GM18526 (cell line): ENCODE measurements around the gene ZNF687.

Source experiments
- POLR2A ChIP-seq: IDR thresholded peaks from 3 replicates; pipeline ENCODE4 v1.6.1; 2011; ENCODE audit not compliant: insufficient read length; ENCODE audit errors: extremely low read depth

The ZNF687 gene

GRCh38 chr1:151281969-151282882 is at the start of gene ZNF687:
Gene ZNF687 (plus strand): TSS chr1:151282299. CDS start chr1:151286292, 3,993 bp downstream.
- peak; percentile 51 for TF ChIP-seq POLR2A

DNA sequence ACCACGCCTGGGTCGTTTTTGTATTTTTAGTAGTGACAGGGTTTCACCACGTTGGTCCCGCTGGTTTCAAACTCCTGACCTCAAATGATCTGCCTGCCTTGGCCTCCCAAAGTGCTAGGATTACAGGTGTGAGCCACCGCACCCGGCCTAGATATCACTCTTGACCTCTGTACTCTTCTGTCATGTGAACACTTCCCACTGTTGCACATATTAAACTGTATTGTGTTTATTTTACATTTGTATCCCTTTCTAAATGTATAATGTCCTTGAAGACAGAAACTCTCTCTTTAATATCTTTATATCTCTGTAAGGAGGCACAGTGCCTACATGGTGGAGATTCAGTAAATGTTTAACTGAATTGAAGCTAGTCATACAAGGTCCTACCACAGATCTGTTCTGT is 46.9 kb upstream of the ZNF687 start:
- TF ChIP-seq POLR2A = no peak

DNA sequence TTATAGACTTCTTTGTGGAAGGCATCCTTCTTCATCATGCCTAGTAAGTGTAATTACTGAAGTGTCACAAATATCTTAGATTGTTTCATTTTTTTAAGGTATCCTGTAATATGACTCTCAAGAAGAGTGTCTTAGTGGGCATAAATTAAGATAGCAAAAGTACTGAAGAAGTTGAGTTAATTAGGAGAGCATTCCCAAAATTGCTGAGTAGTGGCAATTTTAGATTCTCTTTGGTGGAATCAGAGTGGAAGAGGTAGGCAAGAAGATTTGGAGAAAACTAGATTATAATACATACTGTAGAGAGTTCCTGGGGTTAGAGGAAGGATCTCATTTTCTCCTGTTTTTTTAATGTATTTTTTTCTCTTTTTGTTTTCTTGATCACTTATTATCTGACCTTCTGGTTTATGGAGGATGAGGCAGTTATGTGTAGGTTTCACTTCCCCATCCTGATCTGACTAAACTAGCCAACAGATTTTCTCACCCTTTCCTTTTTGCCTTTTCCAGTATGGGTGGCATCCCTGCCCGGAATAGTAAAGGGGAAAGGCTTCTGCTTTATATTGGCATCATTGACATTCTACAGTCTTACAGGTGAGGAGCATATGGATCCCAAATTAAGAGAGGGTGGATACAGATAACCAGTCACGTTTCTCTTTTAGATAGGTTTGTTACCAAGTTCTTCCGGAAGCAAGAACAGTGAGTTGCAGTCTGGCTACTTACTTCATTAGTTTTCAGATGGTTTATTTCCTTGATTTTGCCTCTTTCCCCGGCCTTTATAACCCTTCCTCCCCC is 44.2 kb upstream of the ZNF687 start:
- no peak for TF ChIP-seq POLR2A

DNA sequence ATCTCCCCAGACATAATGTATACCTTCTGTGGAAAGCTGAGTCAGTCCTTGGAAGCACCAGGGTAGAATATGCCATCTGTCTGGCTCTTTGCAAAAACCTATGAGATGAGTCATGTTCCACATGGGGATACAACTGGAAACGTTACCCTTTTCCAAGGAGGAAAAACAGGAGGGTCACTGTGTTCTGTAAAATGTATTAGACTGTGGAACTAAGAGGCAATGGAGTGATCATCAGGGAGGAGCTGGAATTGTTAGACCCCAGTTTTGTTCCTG is 43.7 kb upstream of the ZNF687 start:
- TF ChIP-seq POLR2A = no peak

GRCh38 chr1:151242442-151242841 is 39.7 kb upstream of the ZNF687 start:
- TF ChIP-seq POLR2A = no peak

DNA sequence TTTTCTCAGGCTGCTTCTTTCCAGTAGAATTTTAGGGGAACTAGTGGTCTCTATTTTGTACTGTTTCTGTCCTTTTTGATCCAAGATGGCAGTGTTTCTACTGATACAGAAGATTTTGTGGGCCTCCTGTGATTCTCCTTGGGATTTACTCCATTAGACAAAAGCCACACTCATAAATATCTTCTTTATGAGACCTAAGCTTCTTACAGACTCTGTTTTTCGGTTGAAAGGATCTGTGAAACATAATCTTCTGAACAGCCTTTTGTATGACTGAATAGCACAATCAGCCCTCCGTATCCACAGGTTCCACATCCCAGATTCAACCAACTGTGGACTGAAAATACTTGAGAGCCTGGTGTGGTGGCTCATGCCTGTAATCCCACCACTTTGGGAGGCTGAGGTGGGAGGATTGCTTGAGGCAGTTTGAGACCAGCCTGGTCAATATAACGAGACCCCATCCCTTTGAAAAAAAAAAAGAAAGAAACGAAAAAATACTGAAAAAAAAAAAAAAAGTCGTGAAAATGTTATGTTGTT is 38.3 kb upstream of the ZNF687 start:
- TF ChIP-seq POLR2A = no peak

DNA sequence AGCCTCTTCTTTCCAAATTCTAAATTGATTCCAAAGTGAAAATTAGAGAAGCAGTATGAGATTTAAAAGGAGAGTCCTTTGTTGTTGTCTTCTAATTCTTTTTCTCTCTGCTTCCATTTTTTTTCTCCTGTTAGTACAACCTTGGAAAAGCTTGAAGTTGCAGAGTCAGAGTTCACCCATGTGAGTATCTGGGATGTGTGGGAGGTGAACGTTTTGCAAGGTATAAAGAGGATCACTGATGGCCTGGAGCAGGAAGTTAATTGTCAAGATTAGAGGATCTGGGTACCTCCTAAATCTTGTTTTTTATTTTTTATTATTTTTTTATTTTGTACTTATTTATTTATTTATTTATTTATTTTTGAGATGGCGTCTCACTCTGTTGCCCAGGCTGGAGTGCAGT is 35.3 kb upstream of the ZNF687 start:
- no peak for TF ChIP-seq POLR2A

- no peak for TF ChIP-seq POLR2A
These were observed 30.2 kb upstream of the ZNF687 start for GRCh38 chr1:151251656-151252470.

DNA sequence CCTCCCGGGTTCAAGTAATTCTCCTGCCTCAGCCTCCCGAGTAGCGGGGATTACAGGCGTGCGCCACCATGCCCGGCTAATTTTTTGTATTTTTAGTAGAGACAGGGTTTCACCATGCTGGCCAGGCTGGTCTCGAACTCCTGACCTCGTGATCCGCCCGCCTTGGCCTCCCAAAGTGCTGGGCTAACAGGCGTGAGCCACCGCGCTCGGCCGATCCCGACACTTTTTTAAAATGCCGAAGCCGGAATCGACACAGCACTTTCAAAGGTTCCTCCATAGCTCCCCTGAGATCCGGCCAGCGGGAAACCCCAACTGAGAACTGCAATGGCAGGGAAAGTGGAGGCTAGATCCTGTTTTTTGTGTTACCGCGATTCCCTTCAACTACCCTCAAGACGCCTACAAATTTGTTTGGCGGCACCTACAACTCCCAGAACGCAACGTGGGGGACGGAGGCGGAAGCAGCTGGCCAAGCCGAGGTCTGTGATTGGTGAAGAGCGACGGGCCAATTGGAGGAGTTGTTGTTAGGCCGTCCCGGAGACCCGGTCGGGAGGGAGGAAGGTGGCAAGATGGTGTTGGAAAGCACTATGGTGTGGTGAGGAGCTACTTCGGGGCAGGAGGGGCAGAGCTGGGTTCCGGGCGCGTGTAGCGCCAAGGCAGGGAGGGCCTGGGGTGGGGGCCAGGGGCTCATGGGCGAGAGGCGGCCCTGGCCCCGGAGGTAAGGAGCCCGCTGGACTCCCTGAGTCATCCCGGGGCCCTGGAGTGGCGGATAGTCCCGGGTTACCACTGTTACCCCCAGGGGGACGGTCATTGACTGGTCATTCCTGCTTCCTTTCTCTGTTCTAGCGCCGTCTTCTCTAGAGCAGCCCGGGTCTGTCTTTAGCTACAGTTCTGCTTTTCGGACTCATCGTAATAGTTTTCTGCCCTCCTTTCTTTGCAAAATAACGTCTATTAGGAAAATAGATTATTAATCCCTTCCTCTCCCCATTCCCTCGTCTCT is 27.6 kb upstream of the ZNF687 start, which contains the start of gene PSMD4:
Gene PSMD4, plus strand, starts transcription at position 518 of the 997 bp plus-strand sequence. Its CDS starts 49 bp downstream, at position 567.
- TF ChIP-seq POLR2A = peak; percentile 93

DNA sequence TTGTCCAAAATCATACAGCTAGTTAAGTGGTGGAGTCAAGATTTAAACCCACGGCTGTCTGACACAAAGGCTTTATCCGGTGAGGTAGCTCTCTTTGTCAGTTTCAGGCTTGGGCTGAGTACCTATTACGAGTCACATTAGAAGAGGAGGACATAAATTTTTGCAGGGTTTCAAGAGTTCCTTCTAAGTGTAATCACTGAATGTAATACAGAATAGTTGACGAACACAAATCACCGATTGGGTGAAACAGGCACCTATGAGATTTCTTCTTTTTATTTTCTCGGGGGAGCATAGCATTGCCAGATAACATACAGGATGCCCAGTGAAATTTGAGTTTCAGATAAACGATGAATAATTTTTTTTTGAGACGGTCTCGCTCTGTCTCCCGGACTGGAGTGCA is 26.7 kb upstream of the ZNF687 start:
- no peak for TF ChIP-seq POLR2A

- no peak for TF ChIP-seq POLR2A
These were observed 22.7 kb upstream of the ZNF687 start for GRCh38 chr1:151259351-151259750.

DNA sequence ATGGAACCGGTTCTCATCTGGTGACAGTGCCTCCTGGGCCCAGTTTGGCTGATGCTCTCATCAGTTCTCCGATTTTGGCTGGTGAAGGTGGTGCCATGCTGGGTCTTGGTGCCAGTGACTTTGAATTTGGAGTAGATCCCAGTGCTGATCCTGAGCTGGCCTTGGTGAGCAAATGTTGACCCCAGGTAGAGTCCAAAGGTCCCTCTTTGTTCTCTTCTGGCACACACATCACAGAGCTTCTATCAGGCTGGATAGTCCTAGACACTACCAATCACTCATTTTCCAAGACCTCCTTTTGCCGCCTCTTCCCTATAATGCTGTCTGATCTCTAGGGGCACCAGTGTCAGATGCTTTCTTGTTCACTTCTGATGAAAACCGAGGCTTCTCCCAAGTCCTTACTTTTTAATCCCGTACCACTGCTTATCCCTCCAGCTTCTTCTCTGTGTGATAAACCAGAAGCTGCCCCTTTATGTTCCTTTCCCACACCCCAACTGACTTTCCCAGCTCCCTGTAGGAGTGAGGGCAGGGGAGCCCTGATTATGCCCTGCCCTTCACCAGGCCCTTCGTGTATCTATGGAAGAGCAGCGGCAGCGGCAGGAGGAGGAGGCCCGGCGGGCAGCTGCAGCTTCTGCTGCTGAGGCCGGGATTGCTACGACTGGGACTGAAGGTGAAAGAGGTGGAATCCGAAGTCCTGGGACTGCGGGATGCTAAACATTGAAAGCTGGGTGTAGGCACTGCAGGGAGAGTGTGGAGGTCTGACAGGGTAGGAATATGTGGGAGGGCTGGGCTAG is 16.5 kb upstream of the ZNF687 start:
- TF ChIP-seq POLR2A = no peak

DNA sequence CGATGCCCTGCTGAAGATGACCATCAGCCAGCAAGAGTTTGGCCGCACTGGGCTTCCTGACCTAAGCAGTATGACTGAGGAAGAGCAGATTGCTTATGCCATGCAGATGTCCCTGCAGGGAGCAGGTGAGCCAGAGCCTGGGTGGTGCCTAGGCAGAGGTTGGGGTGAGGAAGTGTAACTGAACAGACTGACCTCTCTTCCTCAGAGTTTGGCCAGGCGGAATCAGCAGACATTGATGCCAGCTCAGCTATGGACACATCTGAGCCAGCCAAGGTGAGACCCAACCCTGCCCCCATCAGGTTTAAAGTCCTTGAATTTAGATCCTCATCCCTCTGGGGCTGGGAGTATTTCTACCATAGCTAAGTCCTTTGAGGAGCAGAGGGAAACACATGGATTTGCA is 15.8 kb upstream of the ZNF687 start:
- no peak for TF ChIP-seq POLR2A
